ENCODE measurements around the gene ACSF2.

GRCh38 chr17:50397919-50398285 is 28.1 kb upstream of the ACSF2 start:
- TF ChIP-seq CTCF (IDR thresholded peaks at IDR 0.05), result no peak
- TF ChIP-seq POLR2AphosphoS5 (IDR thresholded peaks at IDR 0.05), result no peak

Data from upper lobe of left lung (tissue), 4 donors.